ENCODE measurements around the gene HDAC7. TPM values are rescaled to one million over a fixed set of nuclear protein-coding genes. Genes with fewer than 3 reads are reported as not detected.

The HDAC7 gene
- total RNA-seq (100 to 1,000 TPM in 2 of 5 donors, 10 to 100 TPM in 3; 32.1 to 313 (median 66.5) TPM), polyA plus RNA-seq (10 to 100 TPM; 22.8 to 30.7 (median 28.6) TPM)
- long read RNA-seq, donor 1, partial matches to known transcripts, result 7 of 7 reads
- long read RNA-seq, donor 1, other reads (novel, unspliced or antisense), result 0 of 7 reads
- long read RNA-seq, donor 2, partial matches to known transcripts, result 0 of 1 reads
- long read RNA-seq, donor 2, other reads (novel, unspliced or antisense), result 0 of 1 reads
- long read RNA-seq, donor 3, full-length matches to known transcripts, result 1 of 1 reads
- long read RNA-seq, donor 3, partial matches to known transcripts, result 0 of 1 reads
- long read RNA-seq, donor 3, other reads (novel, unspliced or antisense), result 0 of 1 reads
- long read RNA-seq, donor 4, result 0 reads
- long read RNA-seq, donor 5, full-length matches to known transcripts, result 4 of 9 reads
- long read RNA-seq, donor 5, partial matches to known transcripts, result 5 of 9 reads
- long read RNA-seq, donor 5, other reads (novel, unspliced or antisense), result 0 of 9 reads
- long read RNA-seq, donor 6, full-length matches to known transcripts, result 4 of 35 reads
- long read RNA-seq, donor 6, partial matches to known transcripts, result 31 of 35 reads
- long read RNA-seq, donor 6, other reads (novel, unspliced or antisense), result 0 of 35 reads
- long read RNA-seq, donor 7, partial matches to known transcripts, result 6 of 9 reads
- long read RNA-seq, donor 7, other reads (novel, unspliced or antisense), result 0 of 9 reads
- long read RNA-seq, donor 8, full-length matches to known transcripts, result 4 of 4 reads
- long read RNA-seq, donor 8, partial matches to known transcripts, result 0 of 4 reads
- long read RNA-seq, donor 8, other reads (novel, unspliced or antisense), result 0 of 4 reads
- long read RNA-seq, donor 9, partial matches to known transcripts, result 0 of 1 reads
- long read RNA-seq, donor 9, other reads (novel, unspliced or antisense), result 0 of 1 reads
- long read RNA-seq, donor 10, full-length matches to known transcripts, result 2 of 2 reads
- long read RNA-seq, donor 10, partial matches to known transcripts, result 0 of 2 reads
- long read RNA-seq, donor 10, other reads (novel, unspliced or antisense), result 0 of 2 reads

- Histone ChIP-seq H3K4me3 (peak within 1 kb of the TSS; percentile 58 to 84 (median 68)), H3K36me3 (no peaks in the 10 kb centered on the region), H3K27me3 (no peaks in the 10 kb centered on the region), H3K4me1 (peaks cover 80 to 90% (median 87%) of the 10 kb centered on the region in 4 donors), H3K9me3 (no peaks in the 10 kb centered on the region), H3K27ac (peak within 1 kb of the TSS; percentile 95 to 99 (median 98))
- DNase-seq, result peak; percentile 84 to 95
- 0 to 1% (median 0%) methylated on average over 42 to 58 of the region's 58 CpGs for WGBS, 5 donors
- intact Hi-C loops (cut with DNase I; ENCODE audit: low total_unique reads), result no loop called here
- TF ChIP-seq POLR2A (IDR thresholded peaks at IDR 0.05) (no peak), POLR2AphosphoS5 (IDR thresholded peaks at IDR 0.05) (peak in 2 of 3 donors; percentile 81 to 87), CTCF (IDR thresholded peaks at IDR 0.05) (no peak)
These were observed at the start of gene HDAC7 for GRCh38 chr12:47819896-47820630. HDAC7 (minus strand) TSS chr12:47819903; CDS start chr12:47819785, 118 bp downstream.

GRCh38 chr12:47868552-47869031, 48.9 kb upstream of the HDAC7 start:
- H3K36me3 ChIP-seq, result peaks cover 0 to 14% (median 2%) of the 10 kb centered on the region in 4 donors
- intact Hi-C loops (cut with DNase I; ENCODE audit: low total_unique reads), result no loop called here
- peaks cover 0 to 15% (median 11%) of the 10 kb centered on the region in 4 donors for H3K4me1 ChIP-seq
- no peak overlapping the region for H3K4me3 ChIP-seq
- TF ChIP-seq EP300 (IDR thresholded peaks at IDR 0.05) (no peak), POLR2A (IDR thresholded peaks at IDR 0.05) (no peak), POLR2AphosphoS5 (IDR thresholded peaks at IDR 0.05) (no peak), CTCF (IDR thresholded peaks at IDR 0.05) (no peak)
- WGBS, 5 donors, result 76 to 88% (median 80%) methylated on average over 8 of the region's 8 CpGs
- H3K9me3 ChIP-seq, result no peaks in the 10 kb centered on the region
- DNase-seq, result no peak
- peak overlapping the region in 1 of 5 donors; percentile 56 for H3K27ac ChIP-seq
- H3K27me3 ChIP-seq, result no peaks in the 10 kb centered on the region

- no peak for DNase-seq
- TF ChIP-seq CTCF (IDR thresholded peaks at IDR 0.05) (no peak), POLR2AphosphoS5 (IDR thresholded peaks at IDR 0.05) (no peak), POLR2A (IDR thresholded peaks at IDR 0.05) (no peak), EP300 (IDR thresholded peaks at IDR 0.05) (no peak)
- no peaks in the 10 kb centered on the region for H3K27me3 ChIP-seq
- intact Hi-C loops (cut with DNase I; ENCODE audit: low total_unique reads), result no loop called here
- H3K27ac ChIP-seq, result peak overlapping the region in 1 of 5 donors; percentile 29
- peaks cover 0 to 15% (median 11%) of the 10 kb centered on the region in 4 donors for H3K4me1 ChIP-seq
- H3K4me3 ChIP-seq, result no peak overlapping the region
- no peaks in the 10 kb centered on the region for H3K9me3 ChIP-seq
- WGBS, 5 donors, result 84 to 93% (median 92%) methylated on average over 2 of the region's 2 CpGs
- H3K36me3 ChIP-seq, result peaks cover 0 to 19% (median 2%) of the 10 kb centered on the region in 4 donors
These were observed 48.3 kb upstream of the HDAC7 start for GRCh38 chr12:47868041-47868440.
